SK-N-SH (cell line): ENCODE results near the gene PHF21A. TPM values are rescaled to one million over a fixed set of nuclear protein-coding genes. Genes with fewer than 3 reads are reported as not detected.

ENCODE experiments used
- CTCF ChIA-PET: fragments of 300-600, 350-600 bp; formaldehyde crosslinking; extraction: SDS; loops from one replicate; lab custom pipeline; 2021; lab: Yijun Ruan, JAX
- POLR2A ChIA-PET: fragments of 350-600 bp; sonication (Branson Sonifier 250); formaldehyde crosslinking; extraction: SDS; loops from one replicate; lab custom pipeline; 2020; ENCODE audit warnings: antibody characterized with exemption, inconsistent platforms; lab: Yijun Ruan, JAX
- DNase-seq: peaks from one replicate; pipeline ENCODE4 v3.0.0; 2012
- H2AFZ ChIP-seq: fragments of 200-600 bp; sonication (generic); 2 replicates; pipeline ENCODE4 v1.8.1; 2016; ENCODE audit warnings: antibody characterized with exemption, mild to moderate bottlenecking, low read depth
- H3F3A ChIP-seq: fragments of 200-600 bp; sonication (generic); replicated peaks from 2 replicates; pipeline ENCODE3; 2016; ENCODE audit warnings: antibody characterized with exemption, mild to moderate bottlenecking; ENCODE audit not compliant: insufficient read depth
- H3K27ac ChIP-seq, 2 experiments: fragments of 200-500 bp in 1 of 2; fragments of 200-600 bp in 1 of 2; sonication (Bioruptor generic) in 1 of 2; sonication (generic), shearing (Covaris generic) in 1 of 2; 2 replicates each; pipeline versions ENCODE4 v1.5.1 to v1.6.1; 2014 to 2016; ENCODE audit warnings: low read depth in 2 of 2, inconsistent platforms in 1 of 2, low read length in 1 of 2, mild to moderate bottlenecking in 1 of 2, mixed read lengths in 1 of 2
- H3K27me3 ChIP-seq: fragments of 200-600 bp; sonication (generic), shearing (Covaris generic); 2 replicates; pipeline ENCODE4 v1.6.1; 2016; ENCODE audit warnings: mixed run types; ENCODE audit not compliant: insufficient read depth
- H3K36me3 ChIP-seq, 2 experiments: fragments of 200-500 bp in 1 of 2; fragments of 200-600 bp in 1 of 2; sonication (Bioruptor generic) in 1 of 2; sonication (generic) in 1 of 2; replicated peaks in 1 of 2; 2 replicates each; pipeline versions ENCODE3 to v1.5.1; 2014 to 2016; ENCODE audit warnings: low read length in 1 of 2, mild to moderate bottlenecking in 1 of 2; ENCODE audit not compliant: insufficient read depth in 2 of 2, control insufficient read depth in 1 of 2
- H3K4me1 ChIP-seq, 2 experiments: fragments of 200-500 bp in 1 of 2; fragments of 200-600 bp in 1 of 2; sonication (Bioruptor generic) in 1 of 2; sonication (generic), shearing (Covaris generic) in 1 of 2; 2 replicates each; pipeline versions ENCODE4 v1.5.1 to v1.6.1; 2014 to 2016; ENCODE audit warnings: low read depth in 1 of 2, low read length in 1 of 2, mixed run types in 1 of 2; ENCODE audit not compliant: insufficient read depth in 2 of 2, control insufficient read depth in 1 of 2
- H3K4me2 ChIP-seq: fragments of 200-600 bp; sonication (generic), shearing (Covaris generic); 2 replicates; pipeline ENCODE4 v1.6.1; 2017; ENCODE audit warnings: mixed run types
- H3K4me3 ChIP-seq, 2 experiments: fragments of 200-500 bp in 1 of 2; fragments of 200-600 bp in 1 of 2; sonication (Bioruptor generic) in 1 of 2; sonication (generic), shearing (Covaris generic) in 1 of 2; 2 replicates each; pipeline versions ENCODE4 v1.5.1 to v1.8.1; 2014 to 2016; ENCODE audit warnings: low read depth in 2 of 2, inconsistent platforms in 1 of 2, low read length in 1 of 2, mild to moderate bottlenecking in 1 of 2, mixed read lengths in 1 of 2, moderate library complexity in 1 of 2
- H3K79me2 ChIP-seq: fragments of 200-600 bp; sonication (generic); 2 replicates; pipeline ENCODE4 v1.8.1; 2017; ENCODE audit warnings: mild to moderate bottlenecking; ENCODE audit not compliant: insufficient read depth
- H3K9ac ChIP-seq: fragments of 200-600 bp; sonication (generic); 2 replicates; pipeline ENCODE4 v1.6.1; 2017; ENCODE audit warnings: mixed run types
- H3K9me2 ChIP-seq: fragments of 200-600 bp; sonication (generic); 2 replicates; pipeline ENCODE4 v1.6.1; 2017; ENCODE audit warnings: mixed run types
- H3K9me3 ChIP-seq: fragments of 200-600 bp; sonication (generic); 2 replicates; pipeline ENCODE4 v1.6.1; 2017; ENCODE audit warnings: mixed run types, mild to moderate bottlenecking, moderate library complexity
- H4K20me1 ChIP-seq: fragments of 200-600 bp; sonication (generic); 2 replicates; pipeline ENCODE4 v1.6.1; 2017; ENCODE audit warnings: mild to moderate bottlenecking, mixed run types; ENCODE audit not compliant: insufficient read depth
- CHD2 ChIP-seq: fragments of 150-350 bp; IDR thresholded peaks from 2 replicates; pipeline ENCODE4 v1.6.1; 2018; ENCODE audit warnings: low read length; ENCODE audit not compliant: partially characterized antibody
- FOSL2 ChIP-seq: IDR thresholded peaks from 2 replicates; pipeline ENCODE4 v1.4.0; 2012; ENCODE audit warnings: low read depth, mild to moderate bottlenecking, moderate library complexity, borderline replicate concordance
- FOXJ3 ChIP-seq: sonication (generic); formaldehyde crosslinking; IDR thresholded peaks from 2 replicates; pipeline ENCODE4 v1.5.1; 2020; ENCODE audit warnings: mild to moderate bottlenecking, missing genetic modification reagents
- FOXM1 ChIP-seq: IDR thresholded peaks from 2 replicates; pipeline ENCODE4 v1.4.0; 2012; ENCODE audit warnings: low read depth, mild to moderate bottlenecking
- MEF2A ChIP-seq: IDR thresholded peaks from 2 replicates; pipeline ENCODE4 v1.4.0; 2012; ENCODE audit warnings: low read depth, borderline replicate concordance
- NFIC ChIP-seq: IDR thresholded peaks from 2 replicates; pipeline ENCODE4 v1.4.0; 2012; ENCODE audit warnings: borderline replicate concordance
- NRF1 ChIP-seq: IDR thresholded peaks from 2 replicates; pipeline ENCODE4 v1.6.1; 2012; ENCODE audit warnings: low read depth, mild to moderate bottlenecking, low read length
- REST ChIP-seq: IDR thresholded peaks from 2 replicates; pipeline ENCODE4 v1.6.1; 2012; ENCODE audit warnings: mild to moderate bottlenecking, low read depth, low read length, moderate library complexity
- RXRA ChIP-seq: IDR thresholded peaks from 2 replicates; pipeline ENCODE4 v1.4.0; 2012; ENCODE audit warnings: low read depth, mild to moderate bottlenecking, borderline replicate concordance
- SMC3 ChIP-seq: IDR thresholded peaks from 2 replicates; pipeline ENCODE4 v1.6.1; 2012; ENCODE audit warnings: low read depth, low read length, improper control_type of control experiment
- TAF1 ChIP-seq: IDR thresholded peaks from 2 replicates; pipeline ENCODE4 v1.6.1; 2012; ENCODE audit warnings: low read depth, mild to moderate bottlenecking, low read length, moderate library complexity, borderline replicate concordance
- TCF12 ChIP-seq: IDR thresholded peaks from 2 replicates; pipeline ENCODE4 v1.4.0; 2012
- USF1 ChIP-seq: IDR thresholded peaks from 2 replicates; pipeline ENCODE4 v1.4.0; 2012; ENCODE audit warnings: low read depth, borderline replicate concordance
- USF2 ChIP-seq: fragments of 150-350 bp; IDR thresholded peaks from 2 replicates; pipeline ENCODE4 v1.6.1; 2017; ENCODE audit warnings: antibody characterized with exemption, low read length, low read depth, borderline replicate concordance
- YY1 ChIP-seq: IDR thresholded peaks from 2 replicates; pipeline ENCODE4 v1.4.0; 2012; ENCODE audit warnings: low read depth, mild to moderate bottlenecking
- ZBTB33 ChIP-seq: IDR thresholded peaks from 2 replicates; pipeline ENCODE4 v1.4.0; 2012; ENCODE audit warnings: low read depth, borderline replicate concordance
- WGBS: methylation state at CpG from one replicate; pipeline ENCODE4 v1.1.6; 2017; ENCODE audit warnings: low lambda C conversion rate; 5-methylcytosine and 5-hydroxymethylcytosine counted together
- polyA plus RNA-seq, 3 experiments: library from polyadenylated mRNA; depleted of rRNA; stranded (reverse); fragments of >200 nt; gene quantifications; 2 replicates each; pipeline ENCODE4 v1.2.3, GENCODE V29; 2012
- TF ChIP-seq, protein P1 (sequence below): fragments of 150-350 bp; IDR thresholded peaks from 2 replicates; pipeline ENCODE4 v1.6.1; 2016; ENCODE audit warnings: mild to moderate bottlenecking, low read depth, low read length
- TF ChIP-seq, protein P2 (sequence below): IDR thresholded peaks from 2 replicates; pipeline ENCODE4 v1.4.0; 2012; ENCODE audit warnings: low read depth

PHF21A gene
- polyA plus RNA-seq, 1 of the 3 experiments (the other 2 are of a cell fraction), result 18.8 TPM

DNA sequence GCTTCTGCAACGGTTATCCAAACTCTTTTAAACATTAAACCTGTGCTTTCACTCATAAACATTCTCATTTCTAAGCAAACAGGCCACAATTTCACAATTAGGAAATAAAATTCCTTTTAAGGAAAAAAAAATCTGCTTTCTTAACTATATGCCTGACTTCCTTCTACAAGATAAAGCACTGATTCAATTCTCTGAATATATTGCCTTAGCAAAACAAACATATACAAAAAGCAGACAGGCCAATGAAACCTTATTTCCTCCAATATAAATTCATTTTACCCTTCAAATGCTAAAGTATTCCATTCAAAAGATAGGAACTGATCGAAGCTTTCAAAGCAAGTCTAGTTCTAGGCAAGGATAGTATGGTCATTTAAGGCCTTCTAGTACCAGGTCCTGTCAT lies 76.7 kb downstream of the PHF21A start:
- Histone ChIP-seq H3K4me3 (no peak overlapping the region), H3F3A (peaks cover 6% of the 10 kb centered on the region), H4K20me1 (peaks cover 11% of the 10 kb centered on the region; the same call in 1 of the 2 replicates), H3K27ac (no peak overlapping the region), H2AFZ (no peak overlapping the region), H3K36me3 (peaks cover 0 to 4% of the 10 kb centered on the region in 2 experiments), H3K27me3 (no peaks in the 10 kb centered on the region)
- TF ChIP-seq TAF1 (no peak), REST (no peak), CHD2 (no peak), YY1 (no peak), FOXM1 (no peak), ZBTB33 (no peak), RXRA (no peak), FOXJ3 (CRISPR knock-in tag) (no peak), NRF1 (no peak), FOSL2 (no peak), USF1 (no peak), NFIC (no peak), MEF2A (no peak), USF2 (no peak), TCF12 (no peak), SMC3 (no peak)
- TF ChIP-seq, protein P1, sequence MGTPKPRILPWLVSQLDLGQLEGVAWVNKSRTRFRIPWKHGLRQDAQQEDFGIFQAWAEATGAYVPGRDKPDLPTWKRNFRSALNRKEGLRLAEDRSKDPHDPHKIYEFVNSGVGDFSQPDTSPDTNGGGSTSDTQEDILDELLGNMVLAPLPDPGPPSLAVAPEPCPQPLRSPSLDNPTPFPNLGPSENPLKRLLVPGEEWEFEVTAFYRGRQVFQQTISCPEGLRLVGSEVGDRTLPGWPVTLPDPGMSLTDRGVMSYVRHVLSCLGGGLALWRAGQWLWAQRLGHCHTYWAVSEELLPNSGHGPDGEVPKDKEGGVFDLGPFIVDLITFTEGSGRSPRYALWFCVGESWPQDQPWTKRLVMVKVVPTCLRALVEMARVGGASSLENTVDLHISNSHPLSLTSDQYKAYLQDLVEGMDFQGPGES, result no peak
- TF ChIP-seq, protein P2, sequence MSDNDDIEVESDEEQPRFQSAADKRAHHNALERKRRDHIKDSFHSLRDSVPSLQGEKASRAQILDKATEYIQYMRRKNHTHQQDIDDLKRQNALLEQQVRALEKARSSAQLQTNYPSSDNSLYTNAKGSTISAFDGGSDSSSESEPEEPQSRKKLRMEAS, result no peak
- TF ChIP-seq, all 33 proteins: peak for 0
- H3K4me1 ChIP-seq, result peaks cover under 1 to 5% of the 10 kb centered on the region in 2 experiments; a peak in 3 of 4 replicates
- H3K79me2 ChIP-seq, result no peaks in the 10 kb centered on the region
- H3K4me2 ChIP-seq, result no peak overlapping the region
- H3K9me2 ChIP-seq, result no peaks in the 10 kb centered on the region
- ChIA-PET CTCF (no interaction called here), POLR2A (no interaction called here)
- no peak overlapping the region for H3K9ac ChIP-seq
- no peak for DNase-seq
- no peaks in the 10 kb centered on the region for H3K9me3 ChIP-seq
- WGBS, result 88% methylated on average over 2 of the region's 2 CpGs
